CD14-positive monocyte (primary cell): ENCODE measurements around the gene NCOA7. TPM values are rescaled to one million over a fixed set of nuclear protein-coding genes. Genes with fewer than 3 reads are reported as not detected.

Source experiments
- DNase-seq, 3 donors: peaks; one replicate each; pipeline ENCODE4 v3.0.0-alpha.2; 2011 to 2022
- H2AFZ ChIP-seq: 2 replicates; pipeline ENCODE4 v1.6.0; 2012; ENCODE audit warnings: mild to moderate bottlenecking, low read depth, low read length, inconsistent platforms; ENCODE audit not compliant: insufficient read depth, poor library complexity, severe bottlenecking
- H3K27ac ChIP-seq, 2 donors: 1 replicate in 1 of 2; 2 replicates in 1 of 2; pipeline ENCODE4 v1.5.1; 2012 to 2013; ENCODE audit warnings: low read length in 2 of 2, control low read depth in 1 of 2, inconsistent platforms in 1 of 2, low read depth in 1 of 2, mild to moderate bottlenecking in 1 of 2
- H3K27me3 ChIP-seq, 2 donors: one replicate each; pipeline versions ENCODE4 v1.6.0 to v1.6.1; 2011 to 2013; ENCODE audit warnings: low read length in 2 of 2; ENCODE audit not compliant: control insufficient read depth in 2 of 2, insufficient read depth in 2 of 2
- H3K36me3 ChIP-seq, 2 donors: replicated peaks in 1 of 2; 1 replicate in 1 of 2; 2 replicates in 1 of 2; pipeline versions ENCODE4 v1.5.1 to v1.6.1; 2012 to 2013; ENCODE audit warnings: low read length in 2 of 2, control low read depth in 1 of 2, inconsistent platforms in 1 of 2, mild to moderate bottlenecking in 1 of 2; ENCODE audit not compliant: insufficient read depth in 2 of 2, control insufficient read depth in 1 of 2
- H3K4me1 ChIP-seq, 2 donors: 1 replicate in 1 of 2; 2 replicates in 1 of 2; pipeline versions ENCODE4 v1.5.1 to v1.6.1; 2012 to 2013; ENCODE audit warnings: low read length in 2 of 2, control low read depth in 1 of 2, inconsistent platforms in 1 of 2, mild to moderate bottlenecking in 1 of 2, moderate library complexity in 1 of 2; ENCODE audit not compliant: insufficient read depth in 2 of 2, control insufficient read depth in 1 of 2
- H3K4me2 ChIP-seq: replicated peaks from 2 replicates; pipeline ENCODE3; 2012; ENCODE audit warnings: low read length, moderate library complexity, mild to moderate bottlenecking; ENCODE audit not compliant: poor library complexity, severe bottlenecking; ENCODE audit errors: extremely low read depth
- H3K4me3 ChIP-seq, 3 experiments: fragments of 200-600 bp in 1 of 3; sonication (generic) in 1 of 3; replicated peaks in 1 of 3; 1 replicate in 2 of 3; 2 replicates in 1 of 3; pipeline ENCODE4 v1.5.1; 2011 to 2013; ENCODE audit warnings: low read length in 3 of 3, mild to moderate bottlenecking in 3 of 3, control low read depth in 2 of 3, low read depth in 2 of 3, inconsistent platforms in 1 of 3, moderate library complexity in 1 of 3
- H3K79me2 ChIP-seq: 2 replicates; pipeline ENCODE4 v1.6.0; 2012; ENCODE audit warnings: mild to moderate bottlenecking, control low read depth, inconsistent platforms, low read length, moderate library complexity; ENCODE audit not compliant: insufficient read depth
- H3K9ac ChIP-seq: 2 replicates; pipeline ENCODE4 v1.6.0; 2017; ENCODE audit warnings: low read length, mild to moderate bottlenecking; ENCODE audit not compliant: insufficient read depth, poor library complexity, severe bottlenecking
- H3K9me3 ChIP-seq, 2 donors: replicated peaks in 1 of 2; 1 replicate in 1 of 2; 2 replicates in 1 of 2; pipeline versions ENCODE4 v1.5.1 to v1.6.1; 2012 to 2013; ENCODE audit warnings: low read length in 2 of 2, control low read depth in 1 of 2; ENCODE audit not compliant: control insufficient read depth in 1 of 2, insufficient read depth in 1 of 2
- H4K20me1 ChIP-seq: 2 replicates; pipeline ENCODE4 v1.6.0; 2012; ENCODE audit warnings: mild to moderate bottlenecking, low read length, control low read depth, moderate library complexity; ENCODE audit not compliant: insufficient read depth
- H3K27ac Mint-ChIP-seq, 7 donors: one replicate each; pipeline ENCODE4 v1.8.0; 2020; ENCODE audit warnings: mild to moderate bottlenecking in 7 of 7, mixed read lengths in 7 of 7, moderate library complexity in 6 of 7, inconsistent platforms in 2 of 7
- H3K27me3 Mint-ChIP-seq, 3 donors: one replicate each; pipeline ENCODE4 v1.8.0; 2021 to 2022; ENCODE audit warnings: low read depth in 3 of 3, mild to moderate bottlenecking in 3 of 3, mixed read lengths in 3 of 3, moderate library complexity in 3 of 3, inconsistent platforms in 1 of 3
- H3K36me3 Mint-ChIP-seq, 2 donors: one replicate each; pipeline ENCODE4 v1.8.0; 2020; ENCODE audit warnings: mixed read lengths in 2 of 2, inconsistent platforms in 1 of 2, mild to moderate bottlenecking in 1 of 2
- H3K4me1 Mint-ChIP-seq: one replicate; pipeline ENCODE4 v1.8.0; 2020; ENCODE audit warnings: mild to moderate bottlenecking, mixed read lengths
- H3K4me3 Mint-ChIP-seq, 2 donors: one replicate each; pipeline ENCODE4 v1.8.0; 2020; ENCODE audit warnings: mild to moderate bottlenecking in 2 of 2, mixed read lengths in 2 of 2, moderate library complexity in 1 of 2
- H3K9me3 Mint-ChIP-seq, 7 donors: one replicate each; pipeline ENCODE4 v1.8.0; 2020 to 2022; ENCODE audit warnings: mixed read lengths in 7 of 7, mild to moderate bottlenecking in 6 of 7, moderate library complexity in 6 of 7, inconsistent platforms in 2 of 7
- WGBS: methylation state at CpG from one replicate; pipeline ENCODE4 v1.1.5; 2013; ENCODE audit warnings: missing lambda C conversion rate; ENCODE audit not compliant: insufficient coverage; 5-methylcytosine and 5-hydroxymethylcytosine counted together
- intact Hi-C, 2 donors: fragments of 100-400 bp; cut with micrococcal nuclease; formaldehyde crosslinking; loops; one replicate each; pipeline versions ENCODE4 v1.15.0 to v1.15.1; 2023
- polyA plus RNA-seq, 3 donors: library from polyadenylated mRNA; depleted of rRNA in 1 of 3; unstranded in 2 of 3; stranded (reverse) in 1 of 3; fragments of 300-500 nt in 2 of 3; fragments of >200 nt in 1 of 3; fragmentation: Illumina TruSeq in 2 of 3; gene quantifications; 1 replicate in 2 of 3; 2 replicates in 1 of 3; pipeline ENCODE4 v1.2.3, GENCODE V29; 2012 to 2021
- TF ChIP-seq, protein P1 (sequence below): fragments of 200-600 bp; IDR thresholded peaks from one replicate; pipeline ENCODE4 v1.8.0; 2022; ENCODE audit warnings: antibody characterized with exemption, mild to moderate bottlenecking

Gene NCOA7
- polyA plus RNA-seq, 3 donors: 8.3 to 21.9 (median 11.2) TPM

DNA sequence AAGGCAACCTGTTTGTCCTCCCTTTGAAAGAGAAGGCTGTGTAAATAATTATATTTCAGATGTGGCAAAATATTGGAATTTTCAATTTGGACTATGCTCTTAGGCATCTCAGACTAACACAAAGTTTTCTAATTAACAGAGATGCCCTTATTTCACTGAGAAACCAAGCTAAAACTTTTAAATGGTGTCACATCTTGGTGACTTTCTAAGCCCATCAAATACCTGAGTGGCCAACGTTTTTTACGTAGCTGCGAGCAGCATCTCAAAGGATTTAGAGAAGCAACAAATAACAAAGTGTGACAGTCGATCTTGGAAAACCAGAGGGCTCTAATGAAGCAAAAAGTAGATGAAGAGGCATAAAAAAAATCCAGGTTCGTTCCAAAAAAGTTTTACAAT, 44.7 kb upstream of the NCOA7 start:
- no peak overlapping the region for H3K4me3 ChIP-seq
- no peak overlapping the region for H3K27ac Mint-ChIP-seq
- H3K4me2 ChIP-seq: no peak overlapping the region
- intact Hi-C loops: no loop called here
- peaks cover 40% of the 10 kb centered on the region for H3K4me1 Mint-ChIP-seq
- no peak overlapping the region for H2AFZ ChIP-seq
- H3K4me3 Mint-ChIP-seq: peak overlapping the region in 1 of 2 donors; percentile 98
- peaks cover 41% of the 10 kb centered on the region in 2 donors for H3K4me1 ChIP-seq
- peaks cover 0 to 27% (median 21%) of the 10 kb centered on the region in 7 donors for H3K9me3 Mint-ChIP-seq
- no peaks in the 10 kb centered on the region for H4K20me1 ChIP-seq
- no peaks in the 10 kb centered on the region for H3K36me3 ChIP-seq
- no peak overlapping the region for H3K27ac ChIP-seq
- peaks cover 85 to 93% of the 10 kb centered on the region in 2 donors for H3K27me3 ChIP-seq
- DNase-seq: no peak
- H3K27me3 Mint-ChIP-seq: peaks cover 72 to 89% (median 80%) of the 10 kb centered on the region in 3 donors
- peaks cover 10 to 19% of the 10 kb centered on the region in 2 donors for H3K36me3 Mint-ChIP-seq
- H3K9me3 ChIP-seq: peaks cover 6 to 15% of the 10 kb centered on the region in 2 donors
- WGBS: 95% methylated on average over 3 of the region's 5 CpGs
- TF ChIP-seq, protein P1, sequence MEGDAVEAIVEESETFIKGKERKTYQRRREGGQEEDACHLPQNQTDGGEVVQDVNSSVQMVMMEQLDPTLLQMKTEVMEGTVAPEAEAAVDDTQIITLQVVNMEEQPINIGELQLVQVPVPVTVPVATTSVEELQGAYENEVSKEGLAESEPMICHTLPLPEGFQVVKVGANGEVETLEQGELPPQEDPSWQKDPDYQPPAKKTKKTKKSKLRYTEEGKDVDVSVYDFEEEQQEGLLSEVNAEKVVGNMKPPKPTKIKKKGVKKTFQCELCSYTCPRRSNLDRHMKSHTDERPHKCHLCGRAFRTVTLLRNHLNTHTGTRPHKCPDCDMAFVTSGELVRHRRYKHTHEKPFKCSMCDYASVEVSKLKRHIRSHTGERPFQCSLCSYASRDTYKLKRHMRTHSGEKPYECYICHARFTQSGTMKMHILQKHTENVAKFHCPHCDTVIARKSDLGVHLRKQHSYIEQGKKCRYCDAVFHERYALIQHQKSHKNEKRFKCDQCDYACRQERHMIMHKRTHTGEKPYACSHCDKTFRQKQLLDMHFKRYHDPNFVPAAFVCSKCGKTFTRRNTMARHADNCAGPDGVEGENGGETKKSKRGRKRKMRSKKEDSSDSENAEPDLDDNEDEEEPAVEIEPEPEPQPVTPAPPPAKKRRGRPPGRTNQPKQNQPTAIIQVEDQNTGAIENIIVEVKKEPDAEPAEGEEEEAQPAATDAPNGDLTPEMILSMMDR: no peak
- H3K79me2 ChIP-seq: no peaks in the 10 kb centered on the region
- no peak overlapping the region for H3K9ac ChIP-seq

DNA sequence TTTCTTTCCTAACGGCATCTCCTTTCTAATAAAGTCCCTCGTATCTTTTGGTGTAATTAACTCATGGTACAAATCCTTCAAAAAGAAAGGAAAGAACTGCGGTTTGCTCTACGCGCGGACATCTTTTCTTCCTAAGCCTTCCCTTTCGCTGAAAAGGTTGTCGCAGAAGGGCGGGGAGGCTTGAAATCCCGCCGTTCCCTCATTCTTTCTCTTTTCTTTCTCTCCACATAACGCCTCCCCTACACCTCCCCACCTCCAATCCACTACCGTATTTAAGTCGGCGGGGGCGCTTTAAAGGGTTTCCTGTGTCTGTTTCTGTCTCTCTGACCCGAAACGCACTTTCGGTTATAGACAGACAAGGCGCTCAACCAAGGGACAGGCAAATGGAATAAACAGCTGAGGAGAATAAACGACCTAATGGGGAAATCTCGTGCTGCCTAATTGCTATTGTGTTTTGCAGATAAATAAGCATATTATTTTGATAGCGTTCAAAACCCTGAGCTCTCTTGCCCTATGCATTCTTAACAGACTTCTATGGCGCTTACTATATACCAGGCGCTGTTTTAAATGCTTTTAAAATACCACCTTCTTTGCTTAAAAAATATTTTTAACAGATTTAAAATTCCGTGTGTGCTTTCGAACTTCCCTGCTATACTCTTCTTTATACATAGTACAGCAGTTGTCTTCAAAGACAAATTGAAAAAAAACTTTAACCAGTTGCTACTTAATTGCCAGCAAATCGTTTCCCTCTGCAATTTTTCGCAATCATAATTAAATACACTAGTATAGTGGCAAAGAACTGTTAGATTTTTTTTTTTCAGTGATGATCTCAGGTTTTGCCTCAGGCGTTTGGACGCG, 43.8 kb upstream of the NCOA7 start:
- H3K36me3 Mint-ChIP-seq: peaks cover 10 to 19% of the 10 kb centered on the region in 2 donors
- H3K4me3 Mint-ChIP-seq: peak overlapping the region; percentile 92 to 98
- H3K4me1 Mint-ChIP-seq: peaks cover 40% of the 10 kb centered on the region
- peak overlapping the region; percentile 91 for H3K4me2 ChIP-seq
- TF ChIP-seq, protein P1: no peak
- intact Hi-C loops: no loop called here
- no peaks in the 10 kb centered on the region for H3K36me3 ChIP-seq
- no peaks in the 10 kb centered on the region for H4K20me1 ChIP-seq
- peak overlapping the region; percentile 90 for H2AFZ ChIP-seq
- H3K4me3 ChIP-seq: peak overlapping the region; percentile 34 to 78 (median 54)
- peak overlapping the region in 1 of 7 donors; percentile 30 for H3K27ac Mint-ChIP-seq
- under 1% methylated on average over 23 of the region's 32 CpGs for WGBS
- H3K9me3 ChIP-seq: peaks cover 6 to 15% of the 10 kb centered on the region in 2 donors
- peak overlapping the region; percentile 49 for H3K9ac ChIP-seq
- H3K9me3 Mint-ChIP-seq: peaks cover 0 to 27% (median 21%) of the 10 kb centered on the region in 7 donors
- H3K27me3 Mint-ChIP-seq: peaks cover 80 to 92% (median 88%) of the 10 kb centered on the region in 3 donors
- H3K27me3 ChIP-seq: peaks cover 92 to 94% of the 10 kb centered on the region in 2 donors
- H3K27ac ChIP-seq: no peak overlapping the region
- no peaks in the 10 kb centered on the region for H3K79me2 ChIP-seq
- peak; percentile 27 to 52 (median 46) for DNase-seq
- peaks cover 41% of the 10 kb centered on the region in 2 donors for H3K4me1 ChIP-seq
